Iris pigment epithelial cell (primary cell): ENCODE data around the gene VPS35L.
A peak's percentile ranks its signal among the peaks of the same experiment; 100 is the strongest.
"Not testable (repeated sequence)": the region's sequence is repeated elsewhere in the genome, so short reads cannot be mapped to it uniquely, and the experiment has no call there.

Experiments
- DNase-seq: peaks from one replicate; pipeline ENCODE4 v3.0.0-alpha.2; 2011; ENCODE audit warnings: low read depth

Gene VPS35L

DNA sequence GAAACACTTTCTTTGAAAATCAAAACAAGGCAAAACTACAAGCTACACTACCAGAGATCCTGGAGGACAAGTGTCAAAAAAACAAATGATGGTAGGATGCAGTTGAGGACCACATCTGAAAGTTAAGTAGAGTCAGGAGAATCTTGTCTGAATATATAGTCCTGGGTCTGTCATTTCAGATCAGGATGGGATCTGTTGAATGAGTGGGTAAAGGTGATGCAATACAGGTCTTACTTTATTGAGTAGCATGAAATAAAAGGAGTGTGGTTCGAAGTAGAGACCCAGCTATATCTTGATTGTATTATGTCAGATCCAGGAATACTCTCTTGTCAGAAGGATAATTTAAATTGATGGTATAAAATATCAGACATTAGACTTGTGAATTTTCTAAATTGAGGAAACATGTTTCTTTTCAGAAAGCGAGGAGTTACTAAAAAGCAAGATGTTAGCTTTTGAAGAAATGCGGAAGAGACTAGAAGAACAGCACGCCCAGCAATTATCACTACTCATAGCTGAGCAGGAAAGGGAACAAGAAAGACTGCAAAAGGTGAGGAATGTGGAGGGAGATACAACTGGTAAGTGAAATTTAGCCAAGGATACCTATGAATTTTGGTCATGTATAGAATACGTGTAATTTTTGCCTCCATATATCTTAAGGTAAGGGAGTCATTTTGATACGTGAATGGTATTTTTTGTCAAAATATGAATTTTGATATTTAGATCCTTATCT, 15.1 kb upstream of the VPS35L start:
- DNase-seq: no peak

DNA sequence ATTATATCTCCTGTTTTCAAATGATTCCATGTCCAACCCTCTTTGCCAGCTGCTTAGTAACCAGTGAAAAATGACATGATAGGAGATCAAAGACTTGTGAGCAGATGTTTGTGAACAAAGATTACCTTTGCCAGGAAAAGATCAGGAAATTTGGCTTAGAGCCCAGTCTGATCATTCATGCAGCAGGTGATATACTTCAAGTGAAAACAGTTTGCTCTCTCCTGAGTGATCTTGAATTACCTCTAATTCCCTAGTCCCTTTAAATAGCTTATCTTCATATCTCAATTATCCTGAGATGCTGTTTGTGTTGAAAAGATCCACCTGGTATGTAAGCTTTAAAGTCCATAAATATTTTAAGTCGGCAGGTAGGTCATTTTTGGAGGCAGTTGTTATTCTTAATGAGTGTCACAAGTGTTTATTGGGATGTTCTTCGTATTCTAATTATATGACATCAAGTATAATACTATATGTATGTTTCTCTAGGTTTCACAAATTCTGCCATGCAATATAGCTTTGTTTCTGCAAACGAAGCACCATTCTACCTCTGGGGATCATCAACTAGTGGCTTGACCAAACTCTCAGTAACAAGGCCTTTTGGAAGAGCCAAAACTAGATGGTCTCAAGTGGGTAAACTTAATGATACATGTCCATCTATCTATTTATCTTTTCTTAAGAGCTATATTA, 13.2 kb upstream of the VPS35L start:
- no peak for DNase-seq

DNA sequence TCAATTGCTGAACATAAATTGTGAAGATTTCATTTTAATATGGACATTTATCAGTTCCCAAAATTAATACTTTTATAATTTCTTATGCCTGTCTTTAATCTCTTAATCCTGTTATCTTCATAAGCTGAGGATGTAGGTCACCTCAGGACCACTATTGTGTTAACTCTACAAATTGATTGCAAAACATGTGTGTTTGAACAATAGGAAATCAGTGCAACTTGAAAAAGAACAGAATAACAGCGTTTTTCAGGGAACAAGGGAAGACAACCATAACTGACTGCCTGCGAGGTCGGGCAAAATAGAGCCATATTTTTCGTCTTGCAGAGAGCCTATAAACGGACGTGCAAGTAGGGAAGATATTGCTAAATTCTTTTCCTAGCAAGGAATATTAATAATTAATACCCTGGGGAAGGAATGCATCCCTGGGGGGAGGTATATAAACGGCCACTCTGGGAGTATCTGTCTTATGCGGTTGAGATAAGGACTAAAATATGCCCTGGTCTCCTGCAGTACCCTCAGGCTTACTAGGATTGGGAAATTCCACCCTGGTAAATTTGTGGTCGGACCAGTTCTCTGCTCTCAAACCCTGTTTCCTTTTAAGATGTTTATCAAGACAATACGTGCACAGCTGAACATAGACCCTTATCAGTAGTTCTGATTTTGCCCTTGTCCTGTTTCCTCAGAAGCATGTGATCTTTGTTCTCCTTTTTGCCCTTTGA, 12.1 kb upstream of the VPS35L start:
- DNase-seq: not testable (repeated sequence)

DNA sequence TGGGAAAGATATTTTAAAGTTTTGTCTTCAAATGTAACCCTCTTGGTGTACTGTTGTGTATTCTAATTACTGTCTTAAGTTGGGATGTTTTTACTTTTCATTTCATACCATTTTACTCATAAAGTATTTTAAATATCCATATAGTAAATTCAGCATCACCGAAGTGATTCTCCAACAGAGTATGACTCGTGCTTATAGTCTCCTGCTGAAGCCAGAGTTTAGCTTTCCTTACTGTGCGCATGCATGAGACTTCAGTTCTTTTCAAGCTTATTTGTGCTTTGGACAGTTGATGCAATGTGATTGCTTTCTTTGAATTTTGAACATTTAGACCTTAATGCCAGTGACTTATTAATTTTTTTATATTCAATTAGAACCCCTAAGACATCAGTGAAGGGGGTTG, 7.4 kb upstream of the VPS35L start:
- DNase-seq: peak; percentile 3

DNA sequence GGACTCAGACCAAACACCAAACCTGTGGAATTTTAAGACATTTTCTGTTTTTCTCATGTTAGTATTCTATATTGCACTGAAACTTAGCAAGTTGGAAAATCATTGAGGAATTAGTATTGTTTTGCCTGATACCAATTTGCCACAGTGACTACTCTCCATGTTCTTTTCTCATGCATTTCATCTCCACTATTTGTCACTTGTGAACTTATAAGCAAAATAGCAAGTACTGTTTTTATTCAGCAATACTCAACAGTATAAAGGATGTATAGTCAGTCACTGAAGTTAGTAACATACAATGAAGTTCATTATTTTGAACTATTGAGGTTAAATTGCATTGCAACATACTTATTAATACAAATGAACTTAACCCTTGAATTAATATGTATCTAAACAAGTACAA, 5.8 kb upstream of the VPS35L start:
- DNase-seq: no peak

DNA sequence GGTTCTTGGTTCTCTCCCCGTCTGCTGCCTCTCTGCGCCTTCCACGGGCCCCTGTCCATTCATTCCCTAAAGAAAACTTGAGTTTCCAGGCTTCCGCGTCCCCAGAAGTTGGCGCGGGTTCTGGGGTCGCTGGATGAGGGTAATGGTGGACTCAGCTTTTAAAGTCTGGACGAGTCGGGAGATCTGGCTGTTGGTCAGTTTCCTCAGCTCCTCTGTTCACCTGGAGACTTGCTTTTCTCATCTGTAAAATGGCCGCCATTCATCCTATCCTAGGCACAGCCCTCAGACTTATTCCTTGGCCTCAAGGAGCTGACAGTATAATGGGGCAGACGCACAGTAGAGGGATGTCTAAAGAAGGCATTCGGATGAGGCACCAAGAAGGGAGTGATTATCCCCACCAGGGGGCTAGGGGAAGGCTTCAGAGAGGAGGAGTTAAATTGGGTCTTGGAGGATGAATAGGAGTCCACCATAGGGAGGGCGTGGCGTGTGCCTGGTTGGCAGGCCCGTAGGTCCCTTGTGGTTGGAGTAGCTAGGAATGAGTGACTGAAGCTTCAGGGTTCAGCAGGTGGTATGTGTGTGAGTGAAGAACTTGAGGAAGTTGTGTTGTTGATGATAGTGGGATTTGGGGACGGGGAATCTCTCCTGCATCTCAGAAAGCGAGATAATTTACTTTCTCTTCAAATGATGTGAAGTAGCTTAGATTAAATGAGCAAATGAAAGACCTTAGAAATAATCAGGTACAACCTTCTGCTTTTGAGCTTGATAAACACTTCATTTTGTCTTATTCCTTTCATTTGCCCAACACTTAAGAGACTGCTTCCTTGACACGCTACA, 652 bp downstream of the VPS35L start:
- DNase-seq: peak; percentile 31

DNA sequence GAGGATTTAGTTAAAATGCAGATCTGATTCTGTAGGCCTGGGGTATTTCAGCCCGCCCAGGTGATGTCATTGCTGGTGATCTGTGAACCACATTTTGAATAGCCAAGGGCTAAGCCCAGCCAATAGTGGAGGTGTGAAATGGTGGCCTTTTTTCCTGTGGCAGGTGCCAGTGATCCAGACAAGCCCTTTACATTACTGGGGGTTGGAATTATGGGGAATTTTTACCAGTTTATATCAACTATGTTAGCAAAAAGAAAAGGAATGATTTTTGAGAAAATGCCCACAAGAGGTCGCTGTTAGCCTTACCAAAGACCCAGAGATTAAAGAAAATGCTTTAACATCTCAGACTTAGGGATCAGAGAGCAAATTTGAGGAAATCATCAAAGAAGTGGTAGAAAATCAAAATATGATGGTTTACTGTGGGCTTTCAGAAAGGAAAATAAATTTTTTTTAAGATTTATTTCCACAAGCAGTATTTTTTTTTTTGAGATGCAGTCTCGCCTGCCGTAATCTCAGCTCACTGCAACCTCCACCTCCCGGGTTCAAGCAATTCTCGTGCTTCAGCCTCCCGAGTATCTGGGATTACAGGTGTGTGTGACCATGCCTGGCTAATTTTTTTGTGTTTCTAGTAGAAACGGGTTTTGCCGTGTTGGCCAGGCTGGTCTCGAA, 3.9 kb downstream of the VPS35L start:
- peak; percentile 67 for DNase-seq

DNA sequence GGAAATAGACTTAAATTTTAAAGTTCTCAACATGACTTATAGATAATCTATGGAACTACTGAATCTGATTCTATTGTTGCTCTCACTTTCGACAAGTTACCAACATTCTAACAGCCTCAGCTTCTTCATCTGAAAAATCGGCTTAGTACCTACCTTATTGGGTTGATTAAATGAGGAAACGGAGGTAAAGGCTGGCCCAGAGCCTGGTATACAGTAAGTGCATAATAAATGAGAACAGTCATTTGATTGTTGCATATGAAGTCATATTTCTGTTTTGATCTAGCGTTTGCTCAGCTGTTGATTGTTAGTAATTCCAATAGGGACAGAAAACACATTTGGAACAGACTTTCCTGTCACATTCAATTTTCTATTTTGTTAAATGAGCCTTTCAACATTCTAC, 4.6 kb downstream of the VPS35L start:
- no peak for DNase-seq

DNA sequence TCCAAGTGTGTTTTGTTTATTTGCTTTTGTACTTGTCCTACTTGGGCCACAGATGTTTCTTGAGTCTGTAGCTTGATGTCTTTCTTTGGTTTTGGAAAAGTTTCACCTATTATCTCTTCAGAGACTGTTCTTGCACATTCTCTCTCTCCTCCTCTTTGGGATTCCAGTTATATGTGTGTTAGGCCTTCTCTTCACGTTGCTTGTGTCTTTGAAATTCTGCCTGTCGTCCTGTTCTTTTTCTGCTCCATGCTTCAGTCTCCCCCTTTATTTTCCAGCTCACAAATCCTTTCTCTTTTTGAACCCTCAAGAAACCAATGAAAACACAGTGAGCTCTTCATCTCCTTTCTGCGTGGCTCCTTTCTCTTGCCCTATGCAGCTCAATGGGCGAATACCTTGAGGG, 7.9 kb downstream of the VPS35L start:
- no peak for DNase-seq

DNA sequence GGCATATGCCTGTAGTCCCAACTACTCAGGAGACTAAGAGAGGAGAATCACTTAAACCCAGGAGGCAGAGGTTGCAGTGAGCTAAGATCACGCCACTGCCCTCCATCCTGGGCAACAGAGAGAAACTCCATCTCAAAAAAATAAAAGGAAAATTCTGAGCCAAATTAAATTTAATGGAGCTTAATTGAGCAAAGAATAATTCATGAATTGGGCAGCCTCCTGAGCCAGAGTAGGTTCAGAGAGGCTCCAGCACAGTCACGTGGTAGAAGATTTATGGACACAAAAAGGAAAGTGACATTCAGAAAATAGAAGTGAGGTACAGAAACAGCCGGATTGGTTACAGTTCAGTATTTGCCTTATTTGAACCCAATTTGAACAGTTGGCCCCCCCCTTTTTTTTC, 10.9 kb downstream of the VPS35L start:
- DNase-seq: no peak

DNA sequence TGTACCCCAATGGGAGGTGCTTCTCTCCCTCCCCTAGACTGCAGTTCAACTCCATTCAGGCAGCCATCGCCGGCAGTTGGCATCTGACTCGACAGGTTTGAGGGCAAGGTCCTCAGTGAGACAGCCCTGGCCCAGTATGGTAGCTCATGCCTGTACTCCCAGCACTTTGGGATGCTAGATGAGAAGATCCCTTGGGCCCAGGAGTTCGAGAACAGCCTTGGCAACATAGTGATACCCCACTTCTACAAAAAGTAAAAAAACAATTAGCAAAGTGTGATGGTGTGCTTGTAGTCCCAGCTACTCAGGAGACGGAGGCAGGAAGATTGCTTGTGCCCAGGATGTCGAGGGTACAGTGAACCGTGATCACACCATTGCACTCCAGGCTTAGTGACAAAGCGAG, 12.1 kb downstream of the VPS35L start:
- DNase-seq: no peak

DNA sequence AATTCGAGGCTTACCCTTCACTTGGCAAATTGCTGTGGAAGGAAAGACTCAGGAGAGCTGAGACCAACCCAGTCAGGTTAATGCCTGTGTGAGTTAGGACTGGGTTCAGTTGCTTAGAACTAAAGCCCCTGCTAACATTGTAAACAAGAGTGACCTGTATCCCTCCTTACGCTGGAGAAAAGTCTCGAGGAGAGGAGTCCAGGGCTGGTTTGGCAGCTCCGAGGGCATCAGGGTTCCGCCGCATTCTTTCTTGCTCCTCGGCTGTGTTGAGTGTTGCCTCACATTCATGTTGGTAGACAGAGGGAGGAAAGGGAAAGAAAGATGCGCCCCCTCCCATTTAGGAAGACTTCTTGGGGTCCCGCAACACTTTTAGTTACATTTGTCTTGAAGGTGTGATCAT, 18.5 kb downstream of the VPS35L start:
- DNase-seq: no peak

DNA sequence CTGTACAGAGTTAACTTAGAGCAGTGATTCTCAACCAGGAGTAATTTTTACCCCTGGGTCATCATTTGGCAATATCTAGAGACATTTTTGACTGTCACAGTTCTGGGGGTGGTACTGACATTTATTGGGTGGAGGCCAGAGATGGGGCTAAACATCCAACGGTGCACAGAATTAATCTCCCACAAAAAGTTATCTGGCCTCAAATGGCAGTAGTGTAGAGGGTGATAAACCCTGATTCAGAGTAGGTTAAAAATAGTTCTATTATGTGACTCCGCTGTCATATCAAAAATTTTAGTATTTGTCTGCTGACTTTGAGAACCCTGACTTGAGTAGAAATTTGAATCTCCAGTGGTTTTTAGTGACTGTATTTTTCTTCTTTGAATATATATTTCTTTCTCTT, 19.1 kb downstream of the VPS35L start:
- DNase-seq: no peak

DNA sequence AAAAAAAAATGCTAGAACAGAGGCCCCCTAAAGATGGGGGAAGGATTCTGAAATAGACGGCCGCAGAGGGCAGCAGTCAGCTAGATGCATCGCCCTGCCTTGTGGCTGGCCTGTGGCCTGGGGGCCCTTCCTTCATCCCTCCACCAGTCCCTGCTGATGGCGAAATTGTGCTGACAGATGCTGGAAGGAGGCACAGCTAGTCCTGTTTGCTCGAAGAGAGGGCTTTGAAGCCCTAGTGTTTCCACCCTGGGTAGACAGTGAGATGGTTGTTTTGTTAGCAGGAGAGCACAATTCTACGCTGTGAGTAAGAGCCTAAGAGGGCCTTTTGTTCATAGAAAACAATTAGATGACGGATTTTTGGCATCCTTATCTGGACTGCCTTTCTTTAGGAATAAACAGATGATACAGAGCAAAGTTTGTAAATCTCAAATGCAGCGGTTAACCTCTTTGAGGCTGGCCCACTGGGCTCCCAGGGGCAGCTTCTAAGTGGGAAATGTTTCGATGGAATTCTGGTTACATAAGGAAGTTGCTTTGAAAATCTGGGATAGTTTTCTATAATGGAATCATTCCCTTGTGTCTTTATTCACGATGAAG, 23.0 kb downstream of the VPS35L start:
- no peak for DNase-seq

DNA sequence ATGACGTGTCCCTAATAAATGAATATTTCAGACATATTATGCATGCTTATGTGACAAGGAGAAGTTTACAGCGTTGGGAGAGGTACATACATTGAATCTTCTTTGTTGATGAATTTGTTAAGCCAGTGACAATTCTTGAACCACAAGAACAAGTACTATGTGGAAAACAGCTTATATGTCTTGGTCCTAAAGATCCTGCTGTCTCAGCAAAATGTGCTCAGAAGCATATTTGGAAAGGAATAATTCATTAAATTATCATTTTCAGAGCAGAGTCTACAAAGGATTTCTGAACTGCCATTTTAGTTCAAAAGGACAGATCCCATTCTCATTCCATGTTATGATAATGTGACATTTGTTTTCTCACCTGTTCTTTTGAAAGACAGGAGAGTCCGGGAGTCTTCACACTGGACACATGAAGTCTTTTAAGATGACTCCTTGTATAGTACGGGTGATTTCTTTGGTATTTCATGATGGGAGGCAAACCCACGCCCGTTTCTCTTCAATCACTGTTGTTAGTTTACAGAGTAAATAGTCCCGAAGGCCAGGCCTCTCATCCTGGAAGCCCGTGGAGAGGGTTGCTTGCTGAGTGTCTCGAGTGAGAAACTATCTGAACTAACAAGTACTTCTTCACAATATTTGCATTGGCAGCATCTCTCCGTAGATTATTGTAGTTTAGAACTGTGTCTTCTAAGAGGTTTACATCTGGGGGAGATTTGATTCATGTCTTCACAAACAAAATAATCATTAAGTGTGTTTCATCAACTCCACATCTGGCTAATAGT, 26.7 kb downstream of the VPS35L start:
- DNase-seq: no peak

DNA sequence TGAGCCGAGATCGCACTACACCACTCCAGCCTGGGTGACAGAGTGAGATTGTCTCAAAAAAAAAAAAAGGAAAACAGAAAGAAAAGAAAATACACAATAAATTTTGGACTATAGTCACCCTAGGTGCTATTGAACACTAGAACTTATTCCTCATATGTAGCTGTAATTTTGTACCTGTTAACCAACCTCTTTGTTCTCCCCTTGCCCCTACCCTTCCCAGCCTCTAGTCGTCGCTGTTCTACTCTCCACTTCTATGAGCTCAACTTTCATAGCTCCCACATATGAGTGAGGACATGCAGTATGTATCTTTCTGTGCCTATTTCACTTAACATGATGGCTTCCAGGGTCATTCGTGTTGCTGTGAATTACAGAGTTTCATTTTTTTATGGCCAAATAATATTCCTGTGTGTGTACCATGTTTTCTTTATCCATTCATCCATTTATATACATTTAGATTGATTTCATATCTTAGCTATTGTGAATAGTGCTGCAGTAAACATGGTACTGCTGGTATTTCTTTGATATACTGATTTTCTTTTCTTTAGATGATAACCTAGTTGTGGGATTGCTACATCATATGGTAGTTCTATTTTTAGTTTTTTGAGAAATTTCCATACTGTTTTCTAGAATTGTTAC, 28.3 kb downstream of the VPS35L start:
- DNase-seq: peak; percentile 69

DNA sequence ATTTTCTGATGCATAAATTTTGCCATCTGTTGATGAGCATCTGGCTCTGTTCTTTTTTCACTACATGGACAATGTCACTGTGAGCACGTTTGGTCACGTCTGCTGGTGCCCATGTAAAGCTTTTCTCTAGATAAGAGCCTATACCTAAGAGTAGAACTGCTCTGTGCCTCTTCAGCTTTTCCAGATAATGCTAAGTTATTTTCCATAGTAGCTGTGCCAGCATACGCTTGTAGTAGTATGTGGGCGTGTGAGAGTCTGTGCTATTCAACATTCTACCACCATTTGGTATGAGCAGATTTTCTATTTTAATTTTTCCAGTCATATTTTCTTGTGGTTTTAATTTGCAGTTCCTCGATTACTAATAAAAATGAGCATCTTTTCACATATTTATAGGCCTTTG, 33.2 kb downstream of the VPS35L start:
- DNase-seq: peak; percentile 21

DNA sequence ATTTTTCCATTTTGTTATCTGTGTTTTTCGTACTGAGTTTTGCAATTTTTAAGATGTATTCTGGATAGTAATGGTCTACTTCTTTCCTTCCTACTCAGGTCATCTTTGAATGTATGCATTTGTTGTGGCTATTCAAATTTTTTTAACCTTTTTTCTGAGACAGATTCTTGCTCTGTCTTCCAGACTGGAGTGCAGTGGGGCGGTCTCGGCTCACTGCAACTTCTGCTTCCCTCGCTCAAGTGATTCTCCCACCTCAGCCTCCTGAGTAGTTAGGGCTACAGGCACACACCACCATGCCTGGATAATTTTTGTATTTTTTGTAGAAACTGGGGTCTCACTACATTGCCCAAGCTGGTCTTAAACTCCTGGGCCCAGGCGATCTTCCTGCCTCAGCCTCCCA, 33.6 kb downstream of the VPS35L start:
- no peak for DNase-seq

DNA sequence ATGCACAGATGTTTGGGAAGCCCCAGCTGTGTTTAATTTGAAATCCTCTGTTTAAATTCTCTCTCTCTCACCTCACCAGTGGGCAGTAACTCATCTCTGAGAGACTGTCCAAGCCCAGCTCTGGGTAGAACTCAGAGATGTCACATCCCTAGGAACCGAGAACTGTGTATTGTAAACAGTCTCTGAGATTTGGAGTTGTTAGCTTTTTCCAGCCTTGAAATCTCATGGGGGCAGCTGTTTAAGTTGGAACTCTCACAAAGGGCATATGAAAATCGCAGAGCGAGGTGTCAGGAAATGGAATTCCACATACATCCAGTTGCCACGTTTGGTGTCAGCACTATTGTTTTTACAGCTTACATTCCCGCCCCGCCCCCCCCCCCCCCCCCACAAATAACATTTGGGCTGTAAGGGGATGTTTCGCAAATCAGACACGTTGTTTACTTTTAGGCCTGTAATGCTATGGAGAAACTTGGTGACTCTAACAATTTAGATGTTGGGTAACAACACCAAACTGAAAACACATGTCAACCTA, 34.3 kb downstream of the VPS35L start:
- peak; percentile 88 for DNase-seq
